SK-N-SH (cell line): Measurements from ENCODE around the gene FAM107B. TPM values are rescaled to one million over a fixed set of nuclear protein-coding genes. Genes with fewer than 3 reads are reported as not detected.

Experiments used
- CTCF ChIA-PET: fragments of 300-600, 350-600 bp; formaldehyde crosslinking; extraction: SDS; loops from one replicate; lab custom pipeline; 2021; lab: Yijun Ruan, JAX
- POLR2A ChIA-PET: fragments of 350-600 bp; sonication (Branson Sonifier 250); formaldehyde crosslinking; extraction: SDS; loops from one replicate; lab custom pipeline; 2020; ENCODE audit warnings: antibody characterized with exemption, inconsistent platforms; lab: Yijun Ruan, JAX
- DNase-seq: peaks from one replicate; pipeline ENCODE4 v3.0.0; 2012
- H2AFZ ChIP-seq: fragments of 200-600 bp; sonication (generic); 2 replicates; pipeline ENCODE4 v1.8.1; 2016; ENCODE audit warnings: antibody characterized with exemption, mild to moderate bottlenecking, low read depth
- H3F3A ChIP-seq: fragments of 200-600 bp; sonication (generic); replicated peaks from 2 replicates; pipeline ENCODE3; 2016; ENCODE audit warnings: antibody characterized with exemption, mild to moderate bottlenecking; ENCODE audit not compliant: insufficient read depth
- H3K27ac ChIP-seq, 2 experiments: fragments of 200-500 bp in 1 of 2; fragments of 200-600 bp in 1 of 2; sonication (Bioruptor generic) in 1 of 2; sonication (generic), shearing (Covaris generic) in 1 of 2; 2 replicates each; pipeline versions ENCODE4 v1.5.1 to v1.6.1; 2014 to 2016; ENCODE audit warnings: low read depth in 2 of 2, inconsistent platforms in 1 of 2, low read length in 1 of 2, mild to moderate bottlenecking in 1 of 2, mixed read lengths in 1 of 2
- H3K27me3 ChIP-seq: fragments of 200-600 bp; sonication (generic), shearing (Covaris generic); 2 replicates; pipeline ENCODE4 v1.6.1; 2016; ENCODE audit warnings: mixed run types; ENCODE audit not compliant: insufficient read depth
- H3K36me3 ChIP-seq, 2 experiments: fragments of 200-500 bp in 1 of 2; fragments of 200-600 bp in 1 of 2; sonication (Bioruptor generic) in 1 of 2; sonication (generic) in 1 of 2; replicated peaks in 1 of 2; 2 replicates each; pipeline versions ENCODE3 to v1.5.1; 2014 to 2016; ENCODE audit warnings: low read length in 1 of 2, mild to moderate bottlenecking in 1 of 2; ENCODE audit not compliant: insufficient read depth in 2 of 2, control insufficient read depth in 1 of 2
- H3K4me1 ChIP-seq, 2 experiments: fragments of 200-500 bp in 1 of 2; fragments of 200-600 bp in 1 of 2; sonication (Bioruptor generic) in 1 of 2; sonication (generic), shearing (Covaris generic) in 1 of 2; 2 replicates each; pipeline versions ENCODE4 v1.5.1 to v1.6.1; 2014 to 2016; ENCODE audit warnings: low read depth in 1 of 2, low read length in 1 of 2, mixed run types in 1 of 2; ENCODE audit not compliant: insufficient read depth in 2 of 2, control insufficient read depth in 1 of 2
- H3K4me2 ChIP-seq: fragments of 200-600 bp; sonication (generic), shearing (Covaris generic); 2 replicates; pipeline ENCODE4 v1.6.1; 2017; ENCODE audit warnings: mixed run types
- H3K4me3 ChIP-seq, 2 experiments: fragments of 200-500 bp in 1 of 2; fragments of 200-600 bp in 1 of 2; sonication (Bioruptor generic) in 1 of 2; sonication (generic), shearing (Covaris generic) in 1 of 2; 2 replicates each; pipeline versions ENCODE4 v1.5.1 to v1.8.1; 2014 to 2016; ENCODE audit warnings: low read depth in 2 of 2, inconsistent platforms in 1 of 2, low read length in 1 of 2, mild to moderate bottlenecking in 1 of 2, mixed read lengths in 1 of 2, moderate library complexity in 1 of 2
- H3K79me2 ChIP-seq: fragments of 200-600 bp; sonication (generic); 2 replicates; pipeline ENCODE4 v1.8.1; 2017; ENCODE audit warnings: mild to moderate bottlenecking; ENCODE audit not compliant: insufficient read depth
- H3K9ac ChIP-seq: fragments of 200-600 bp; sonication (generic); 2 replicates; pipeline ENCODE4 v1.6.1; 2017; ENCODE audit warnings: mixed run types
- H3K9me2 ChIP-seq: fragments of 200-600 bp; sonication (generic); 2 replicates; pipeline ENCODE4 v1.6.1; 2017; ENCODE audit warnings: mixed run types
- H3K9me3 ChIP-seq: fragments of 200-600 bp; sonication (generic); 2 replicates; pipeline ENCODE4 v1.6.1; 2017; ENCODE audit warnings: mixed run types, mild to moderate bottlenecking, moderate library complexity
- H4K20me1 ChIP-seq: fragments of 200-600 bp; sonication (generic); 2 replicates; pipeline ENCODE4 v1.6.1; 2017; ENCODE audit warnings: mild to moderate bottlenecking, mixed run types; ENCODE audit not compliant: insufficient read depth
- CHD2 ChIP-seq: fragments of 150-350 bp; IDR thresholded peaks from 2 replicates; pipeline ENCODE4 v1.6.1; 2018; ENCODE audit warnings: low read length; ENCODE audit not compliant: partially characterized antibody
- ELF1 ChIP-seq: IDR thresholded peaks from 2 replicates; pipeline ENCODE4 v1.4.0; 2012
- FOXJ3 ChIP-seq: sonication (generic); formaldehyde crosslinking; IDR thresholded peaks from 2 replicates; pipeline ENCODE4 v1.5.1; 2020; ENCODE audit warnings: mild to moderate bottlenecking, missing genetic modification reagents
- FOXM1 ChIP-seq: IDR thresholded peaks from 2 replicates; pipeline ENCODE4 v1.4.0; 2012; ENCODE audit warnings: low read depth, mild to moderate bottlenecking
- RCOR1 ChIP-seq: fragments of 150-350 bp; IDR thresholded peaks from 2 replicates; pipeline ENCODE4 v1.6.1; 2017; ENCODE audit warnings: antibody characterized with exemption, low read length
- REST ChIP-seq: IDR thresholded peaks from 2 replicates; pipeline ENCODE4 v1.6.1; 2012; ENCODE audit warnings: mild to moderate bottlenecking, low read depth, low read length, moderate library complexity
- RFX5 ChIP-seq: IDR thresholded peaks from 2 replicates; pipeline ENCODE4 v1.6.1; 2012; ENCODE audit warnings: mild to moderate bottlenecking, improper control_type of control experiment, low read length
- SIN3A ChIP-seq: IDR thresholded peaks from 2 replicates; pipeline ENCODE4 v1.6.1; 2012; ENCODE audit warnings: low read depth, mild to moderate bottlenecking, low read length, moderate library complexity, borderline replicate concordance
- WGBS: methylation state at CpG from one replicate; pipeline ENCODE4 v1.1.6; 2017; ENCODE audit warnings: low lambda C conversion rate; 5-methylcytosine and 5-hydroxymethylcytosine counted together
- polyA plus RNA-seq, 3 experiments: library from polyadenylated mRNA; depleted of rRNA; stranded (reverse); fragments of >200 nt; gene quantifications; 2 replicates each; pipeline ENCODE4 v1.2.3, GENCODE V29; 2012
- TF ChIP-seq, protein P1 (sequence below): IDR thresholded peaks from 2 replicates; pipeline ENCODE4 v1.4.0; 2012; ENCODE audit warnings: low read depth, borderline replicate concordance
- TF ChIP-seq, protein P2 (sequence below): IDR thresholded peaks from 2 replicates; pipeline ENCODE4; 2012
- TF ChIP-seq, protein P3 (sequence below): fragments of 150-350 bp; IDR thresholded peaks from 2 replicates; pipeline ENCODE4 v1.6.1; 2016; ENCODE audit warnings: mild to moderate bottlenecking, low read depth, low read length
- TF ChIP-seq, protein P4 (sequence below): fragments of 200-600 bp; sonication (generic); IDR thresholded peaks from 2 replicates; pipeline ENCODE4 v1.6.1; 2017; ENCODE audit warnings: antibody characterized with exemption, mild to moderate bottlenecking, moderate library complexity

Gene FAM107B
- polyA plus RNA-seq, 1 of the 3 experiments (the other 2 are of a cell fraction) = 1.0 TPM

DNA sequence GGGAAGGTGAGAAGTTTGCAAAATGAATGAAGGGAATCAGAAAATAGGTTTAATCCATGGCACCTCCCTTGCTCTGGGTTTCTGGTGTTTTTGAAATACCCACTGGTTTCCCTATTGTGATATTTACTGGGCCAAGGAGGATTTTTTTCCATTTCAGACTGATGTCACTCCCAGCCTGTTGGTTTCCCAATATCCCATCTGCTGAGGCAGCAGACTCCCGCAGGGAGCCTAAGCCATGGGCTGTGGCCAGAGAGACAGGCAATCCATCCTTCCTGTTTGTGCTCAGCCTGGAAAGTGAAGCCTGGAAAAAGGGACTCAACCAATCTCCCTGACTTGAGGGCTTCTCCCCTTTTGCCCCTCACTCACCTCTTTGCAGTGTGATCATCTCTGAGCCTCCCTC, 22.8 kb downstream of the FAM107B start:
- no peak overlapping the region for H2AFZ ChIP-seq
- no peak overlapping the region for H3K27ac ChIP-seq

More for the DNA sequence above, 22.8 kb downstream of the FAM107B start:
- ChIA-PET CTCF (interaction anchor here (1.7 kb wide), 1 partner anchor 9 kb away, joined by 4 read pairs; no protein-coding TSS in a partner anchor), POLR2A (no interaction called here)
- no peaks in the 10 kb centered on the region for H4K20me1 ChIP-seq
- peaks cover 0 to 16% of the 10 kb centered on the region in 2 experiments; a peak in 1 of 4 replicates for H3K4me1 ChIP-seq
- no peak overlapping the region for H3K4me3 ChIP-seq
- H3K36me3 ChIP-seq = no peaks in the 10 kb centered on the region
- H3K79me2 ChIP-seq = no peaks in the 10 kb centered on the region
- H3F3A ChIP-seq = no peaks in the 10 kb centered on the region
- DNase-seq = no peak
- H3K4me2 ChIP-seq = no peak overlapping the region
- TF ChIP-seq SIN3A (no peak), RFX5 (no peak), RCOR1 (no peak), REST (no peak), FOXM1 (no peak), FOXJ3 (CRISPR knock-in tag) (no peak), ELF1 (no peak), CHD2 (no peak)
- TF ChIP-seq, protein P1, sequence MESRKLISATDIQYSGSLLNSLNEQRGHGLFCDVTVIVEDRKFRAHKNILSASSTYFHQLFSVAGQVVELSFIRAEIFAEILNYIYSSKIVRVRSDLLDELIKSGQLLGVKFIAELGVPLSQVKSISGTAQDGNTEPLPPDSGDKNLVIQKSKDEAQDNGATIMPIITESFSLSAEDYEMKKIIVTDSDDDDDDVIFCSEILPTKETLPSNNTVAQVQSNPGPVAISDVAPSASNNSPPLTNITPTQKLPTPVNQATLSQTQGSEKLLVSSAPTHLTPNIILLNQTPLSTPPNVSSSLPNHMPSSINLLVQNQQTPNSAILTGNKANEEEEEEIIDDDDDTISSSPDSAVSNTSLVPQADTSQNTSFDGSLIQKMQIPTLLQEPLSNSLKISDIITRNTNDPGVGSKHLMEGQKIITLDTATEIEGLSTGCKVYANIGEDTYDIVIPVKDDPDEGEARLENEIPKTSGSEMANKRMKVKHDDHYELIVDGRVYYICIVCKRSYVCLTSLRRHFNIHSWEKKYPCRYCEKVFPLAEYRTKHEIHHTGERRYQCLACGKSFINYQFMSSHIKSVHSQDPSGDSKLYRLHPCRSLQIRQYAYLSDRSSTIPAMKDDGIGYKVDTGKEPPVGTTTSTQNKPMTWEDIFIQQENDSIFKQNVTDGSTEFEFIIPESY = no peak
- TF ChIP-seq, protein P2, sequence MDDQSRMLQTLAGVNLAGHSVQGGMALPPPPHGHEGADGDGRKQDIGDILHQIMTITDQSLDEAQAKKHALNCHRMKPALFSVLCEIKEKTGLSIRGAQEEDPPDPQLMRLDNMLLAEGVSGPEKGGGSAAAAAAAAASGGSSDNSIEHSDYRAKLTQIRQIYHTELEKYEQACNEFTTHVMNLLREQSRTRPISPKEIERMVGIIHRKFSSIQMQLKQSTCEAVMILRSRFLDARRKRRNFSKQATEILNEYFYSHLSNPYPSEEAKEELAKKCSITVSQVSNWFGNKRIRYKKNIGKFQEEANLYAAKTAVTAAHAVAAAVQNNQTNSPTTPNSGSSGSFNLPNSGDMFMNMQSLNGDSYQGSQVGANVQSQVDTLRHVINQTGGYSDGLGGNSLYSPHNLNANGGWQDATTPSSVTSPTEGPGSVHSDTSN = no peak
- TF ChIP-seq, protein P3, sequence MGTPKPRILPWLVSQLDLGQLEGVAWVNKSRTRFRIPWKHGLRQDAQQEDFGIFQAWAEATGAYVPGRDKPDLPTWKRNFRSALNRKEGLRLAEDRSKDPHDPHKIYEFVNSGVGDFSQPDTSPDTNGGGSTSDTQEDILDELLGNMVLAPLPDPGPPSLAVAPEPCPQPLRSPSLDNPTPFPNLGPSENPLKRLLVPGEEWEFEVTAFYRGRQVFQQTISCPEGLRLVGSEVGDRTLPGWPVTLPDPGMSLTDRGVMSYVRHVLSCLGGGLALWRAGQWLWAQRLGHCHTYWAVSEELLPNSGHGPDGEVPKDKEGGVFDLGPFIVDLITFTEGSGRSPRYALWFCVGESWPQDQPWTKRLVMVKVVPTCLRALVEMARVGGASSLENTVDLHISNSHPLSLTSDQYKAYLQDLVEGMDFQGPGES = no peak
- TF ChIP-seq, protein P4, sequence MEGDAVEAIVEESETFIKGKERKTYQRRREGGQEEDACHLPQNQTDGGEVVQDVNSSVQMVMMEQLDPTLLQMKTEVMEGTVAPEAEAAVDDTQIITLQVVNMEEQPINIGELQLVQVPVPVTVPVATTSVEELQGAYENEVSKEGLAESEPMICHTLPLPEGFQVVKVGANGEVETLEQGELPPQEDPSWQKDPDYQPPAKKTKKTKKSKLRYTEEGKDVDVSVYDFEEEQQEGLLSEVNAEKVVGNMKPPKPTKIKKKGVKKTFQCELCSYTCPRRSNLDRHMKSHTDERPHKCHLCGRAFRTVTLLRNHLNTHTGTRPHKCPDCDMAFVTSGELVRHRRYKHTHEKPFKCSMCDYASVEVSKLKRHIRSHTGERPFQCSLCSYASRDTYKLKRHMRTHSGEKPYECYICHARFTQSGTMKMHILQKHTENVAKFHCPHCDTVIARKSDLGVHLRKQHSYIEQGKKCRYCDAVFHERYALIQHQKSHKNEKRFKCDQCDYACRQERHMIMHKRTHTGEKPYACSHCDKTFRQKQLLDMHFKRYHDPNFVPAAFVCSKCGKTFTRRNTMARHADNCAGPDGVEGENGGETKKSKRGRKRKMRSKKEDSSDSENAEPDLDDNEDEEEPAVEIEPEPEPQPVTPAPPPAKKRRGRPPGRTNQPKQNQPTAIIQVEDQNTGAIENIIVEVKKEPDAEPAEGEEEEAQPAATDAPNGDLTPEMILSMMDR = no peak
- WGBS = 88% methylated on average over 1 of the region's 1 CpG
- H3K27me3 ChIP-seq = no peaks in the 10 kb centered on the region
- H3K9ac ChIP-seq = no peak overlapping the region
- no peaks in the 10 kb centered on the region for H3K9me3 ChIP-seq
- no peaks in the 10 kb centered on the region for H3K9me2 ChIP-seq
